IMR-90 (cell line): ENCODE results near the gene EIF1. TPM values are rescaled to one million over a fixed set of nuclear protein-coding genes. Genes with fewer than 3 reads are reported as not detected.

Experiments used
- ATAC-seq: fragments of 200-7000 bp; cut with Tn5 transposase; 2 replicates; pipeline ENCODE4 v1.9.1; 2020; ENCODE audit warnings: low read depth, mild to moderate bottlenecking, moderate library complexity
- BruUV-seq: library from RNA; stranded (reverse); fragments of 400-500 nt; replicated peaks from 2 replicates; lab custom pipeline; 2021; lab: Mats Ljungman, UMichigan
- CTCF ChIA-PET: fragments of 300-600 bp; formaldehyde crosslinking; extraction: SDS; loops from one replicate; lab custom pipeline; 2021; ENCODE audit warnings: antibody characterized with exemption; lab: Yijun Ruan, JAX
- POLR2A ChIA-PET: fragments of 300-600 bp; sonication (Branson Sonifier 250); formaldehyde crosslinking; loops from one replicate; lab custom pipeline; 2022; ENCODE audit warnings: antibody characterized with exemption; ENCODE audit not compliant: unreplicated experiment; lab: Charles Lee
- DNase-seq: peaks from one replicate; pipeline ENCODE4 v3.0.0; 2013
- H2AFZ ChIP-seq: replicated peaks from 2 replicates; pipeline ENCODE3; 2013; ENCODE audit warnings: low read length, mild to moderate bottlenecking; ENCODE audit not compliant: poor library complexity
- H2AK5ac ChIP-seq: 2 replicates; pipeline ENCODE4 v1.6.1; 2013; ENCODE audit warnings: low read depth, low read length, inconsistent platforms
- H2AK9ac ChIP-seq: replicated peaks from 2 replicates; pipeline ENCODE3; 2013; ENCODE audit warnings: mild to moderate bottlenecking, low read depth, low read length, moderate library complexity; ENCODE audit not compliant: poor library complexity
- H2BK120ac ChIP-seq: 2 replicates; pipeline ENCODE4 v1.6.1; 2013; ENCODE audit warnings: low read depth, low read length, inconsistent platforms
- H2BK15ac ChIP-seq: 3 replicates; pipeline ENCODE4 v1.6.1; 2013; ENCODE audit warnings: low read depth, low read length, inconsistent platforms
- H2BK20ac ChIP-seq: 2 replicates; pipeline ENCODE4 v1.6.1; 2013; ENCODE audit warnings: low read depth, mild to moderate bottlenecking, inconsistent platforms, low read length, moderate library complexity
- H2BK5ac ChIP-seq: 2 replicates; pipeline ENCODE4 v1.6.1; 2013; ENCODE audit warnings: mild to moderate bottlenecking, low read depth, low read length, inconsistent platforms; ENCODE audit not compliant: poor library complexity, severe bottlenecking
- H3K14ac ChIP-seq: replicated peaks from 2 replicates; pipeline ENCODE4 v1.6.1; 2013; ENCODE audit warnings: low read depth, low read length, inconsistent platforms
- H3K18ac ChIP-seq: 2 replicates; pipeline ENCODE4 v1.6.1; 2013; ENCODE audit warnings: low read depth, low read length, control low read depth
- H3K23ac ChIP-seq: 2 replicates; pipeline ENCODE4 v1.6.1; 2013; ENCODE audit warnings: low read depth, low read length, inconsistent platforms
- H3K27ac ChIP-seq: 2 replicates; pipeline ENCODE4 v1.5.1; 2013; ENCODE audit warnings: mild to moderate bottlenecking, control low read depth, low read length; ENCODE audit not compliant: insufficient read depth
- H3K27me3 ChIP-seq: 2 replicates; pipeline ENCODE4 v1.6.1; 2013; ENCODE audit warnings: low read length; ENCODE audit not compliant: control insufficient read depth, insufficient read depth
- H3K36me3 ChIP-seq: 2 replicates; pipeline ENCODE4 v1.6.1; 2013; ENCODE audit warnings: low read length, mixed read lengths; ENCODE audit not compliant: control insufficient read depth, insufficient read depth
- H3K4ac ChIP-seq: 2 replicates; pipeline ENCODE4 v1.6.1; 2013; ENCODE audit warnings: low read depth, low read length, inconsistent platforms
- H3K4me1 ChIP-seq: 2 replicates; pipeline ENCODE4 v1.6.1; 2013; ENCODE audit warnings: low read length, mixed read lengths; ENCODE audit not compliant: control insufficient read depth, insufficient read depth
- H3K4me2 ChIP-seq: 2 replicates; pipeline ENCODE4 v1.6.1; 2013; ENCODE audit warnings: low read depth, mild to moderate bottlenecking, control low read depth, low read length, moderate library complexity
- H3K4me3 ChIP-seq: 2 replicates; pipeline ENCODE4 v1.5.1; 2013; ENCODE audit warnings: low read depth, mild to moderate bottlenecking, control low read depth, low read length, moderate library complexity; ENCODE audit not compliant: insufficient read depth
- H3K56ac ChIP-seq: 2 replicates; pipeline ENCODE4 v1.6.1; 2013; ENCODE audit warnings: low read length, inconsistent platforms; ENCODE audit not compliant: insufficient read depth; ENCODE audit errors: extremely low read depth
- H3K79me1 ChIP-seq, 2 experiments: 2 replicates each; pipeline ENCODE4 v1.6.1; 2013; ENCODE audit warnings: low read length in 2 of 2, inconsistent platforms in 1 of 2, low read depth in 1 of 2
- H3K9ac ChIP-seq: 2 replicates; pipeline ENCODE4 v1.6.1; 2013; ENCODE audit warnings: low read depth, low read length, control low read depth
- H3K9me1 ChIP-seq: 2 replicates; pipeline ENCODE4 v1.6.1; 2013; ENCODE audit warnings: low read length, inconsistent platforms; ENCODE audit not compliant: insufficient read depth
- H3K9me3 ChIP-seq: 2 replicates; pipeline ENCODE4 v1.6.1; 2013; ENCODE audit warnings: low read length; ENCODE audit not compliant: control insufficient read depth, insufficient read depth
- H4K20me1 ChIP-seq: 2 replicates; pipeline ENCODE4 v1.6.1; 2013; ENCODE audit warnings: low read length, inconsistent platforms; ENCODE audit not compliant: insufficient read depth
- H4K5ac ChIP-seq: 2 replicates; pipeline ENCODE4 v1.6.1; 2013; ENCODE audit warnings: mild to moderate bottlenecking, low read depth, low read length, control low read depth
- H4K8ac ChIP-seq, 2 experiments: 2 replicates each; pipeline ENCODE4 v1.6.1; 2013; ENCODE audit warnings: low read depth in 2 of 2, low read length in 2 of 2, control low read depth in 1 of 2, inconsistent platforms in 1 of 2
- H4K91ac ChIP-seq: 2 replicates; pipeline ENCODE4 v1.6.1; 2013; ENCODE audit warnings: low read depth, low read length, inconsistent platforms; ENCODE audit not compliant: insufficient read depth
- BHLHE40 ChIP-seq: fragments of 150-350 bp; IDR thresholded peaks from 2 replicates; pipeline ENCODE4 v1.6.1; 2016; ENCODE audit warnings: mild to moderate bottlenecking, low read depth, low read length
- CEBPB ChIP-seq: IDR thresholded peaks from 2 replicates; pipeline ENCODE4 v1.6.1; 2012; ENCODE audit warnings: low read depth, low read length, improper control_type of control experiment
- CTCF ChIP-seq: conservative IDR thresholded peaks from 2 replicates; pipeline ENCODE4 v1.5.1; 2012; ENCODE audit warnings: mild to moderate bottlenecking, low read depth, low read length, improper control_type of control experiment
- FOS ChIP-seq: fragments of 150-350 bp; IDR thresholded peaks from 2 replicates; pipeline ENCODE4 v1.6.1; 2016; ENCODE audit warnings: low read depth, low read length
- MAFK ChIP-seq: IDR thresholded peaks from 2 replicates; pipeline ENCODE4 v1.6.1; 2012; ENCODE audit warnings: low read depth, low read length, improper control_type of control experiment
- MXI1 ChIP-seq: IDR thresholded peaks from 2 replicates; pipeline ENCODE4 v1.6.1; 2012; ENCODE audit warnings: low read depth, mild to moderate bottlenecking, low read length, moderate library complexity, borderline replicate concordance
- NFE2L2 ChIP-seq: fragments of 150-350 bp; IDR thresholded peaks from 2 replicates; pipeline ENCODE4 v1.6.1; 2016; ENCODE audit warnings: low read depth, mild to moderate bottlenecking, low read length
- RAD21 ChIP-seq: IDR thresholded peaks from 2 replicates; pipeline ENCODE4 v1.6.1; 2012; ENCODE audit warnings: low read length, improper control_type of control experiment
- RCOR1 ChIP-seq: IDR thresholded peaks from 2 replicates; pipeline ENCODE4 v1.6.1; 2012; ENCODE audit warnings: mild to moderate bottlenecking, low read length, improper control_type of control experiment; ENCODE audit not compliant: insufficient replicate concordance
- WGBS, 2 experiments: methylation state at CpG; one replicate each; pipeline versions ENCODE4 v1.1.5 to v1.1.7; 2013; ENCODE audit warnings: missing lambda C conversion rate in 2 of 2; ENCODE audit not compliant: insufficient read length in 1 of 2; ENCODE audit errors: extremely low coverage in 2 of 2; 5-methylcytosine and 5-hydroxymethylcytosine counted together
- dilution Hi-C: fragments of 300-500 bp; cut with HindIII; formaldehyde crosslinking; loops from one replicate; pipeline ENCODE4 v1.14.3; 2018; ENCODE audit warnings: low sequenced_read_pairs; ENCODE audit not compliant: unreplicated experiment
- in situ Hi-C: fragments of 300-500 bp; cut with MboI; formaldehyde crosslinking; loops from 3 replicates; pipeline ENCODE4 v1.14.3; 2019; ENCODE audit warnings: low sequenced_read_pairs, inconsistent platforms, mixed read lengths
- intact Hi-C: fragments of 100-400 bp; cut with micrococcal nuclease; formaldehyde crosslinking; loops from 2 replicates; pipeline ENCODE4 v1.10.0; 2022
- polyA plus RNA-seq, 3 experiments: library from polyadenylated mRNA; depleted of rRNA; stranded (reverse); fragments of >200 nt; gene quantifications; 2 replicates each; pipeline ENCODE4 v1.2.3, GENCODE V29; 2012; ENCODE audit warnings: low replicate concordance in 1 of 3
- total RNA-seq: library from RNA; depleted of rRNA; stranded (reverse); fragments of >200 nt; gene quantifications from 2 replicates; pipeline ENCODE4 v1.2.3, GENCODE V29; 2012
- TF ChIP-seq, protein P1 (sequence below): fragments of 150-350 bp; IDR thresholded peaks from 2 replicates; pipeline ENCODE4 v1.6.1; 2017; ENCODE audit warnings: mild to moderate bottlenecking, antibody characterized with exemption, low read length, low read depth

EIF1 gene
- total and polyA plus RNA-seq, 2 of the 4 experiments (the other 2 are of a cell fraction): 89.4 to 381 TPM

GRCh38 chr17:41679740-41680425, 8.8 kb upstream of the EIF1 start:
- H3K27ac ChIP-seq: no peak overlapping the region
- ATAC-seq (no peak), DNase-seq (no peak)
- H2BK120ac ChIP-seq: no peak overlapping the region
- H3K56ac ChIP-seq: no peak overlapping the region
- no peaks in the 10 kb centered on the region for H3K36me3 ChIP-seq
- no peak for TF ChIP-seq BHLHE40
- TF ChIP-seq FOS: no peak
- TF ChIP-seq MAFK: no peak
- no peak for TF ChIP-seq RAD21
- TF ChIP-seq MXI1: no peak
- TF ChIP-seq CEBPB: no peak
- no peak for TF ChIP-seq NFE2L2
- TF ChIP-seq, protein P1, sequence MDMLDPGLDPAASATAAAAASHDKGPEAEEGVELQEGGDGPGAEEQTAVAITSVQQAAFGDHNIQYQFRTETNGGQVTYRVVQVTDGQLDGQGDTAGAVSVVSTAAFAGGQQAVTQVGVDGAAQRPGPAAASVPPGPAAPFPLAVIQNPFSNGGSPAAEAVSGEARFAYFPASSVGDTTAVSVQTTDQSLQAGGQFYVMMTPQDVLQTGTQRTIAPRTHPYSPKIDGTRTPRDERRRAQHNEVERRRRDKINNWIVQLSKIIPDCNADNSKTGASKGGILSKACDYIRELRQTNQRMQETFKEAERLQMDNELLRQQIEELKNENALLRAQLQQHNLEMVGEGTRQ: no peak
- TF ChIP-seq RCOR1: no peak
- TF ChIP-seq CTCF: no peak
- no TSS peak for BruUV-seq
- no peak overlapping the region for H4K5ac ChIP-seq
- peaks cover 6% of the 10 kb centered on the region for H3K4me1 ChIP-seq
- peaks cover 12% of the 10 kb centered on the region for H3K27me3 ChIP-seq
- H4K8ac ChIP-seq: no peak overlapping the region
- no peaks in the 10 kb centered on the region for H3K9me1 ChIP-seq
- no peak overlapping the region for H2BK20ac ChIP-seq
- POLR2A ChIA-PET: interaction anchor here (0.6 to 1.7 kb wide), 3 partner anchors 8 to 861 kb away, joined by 3 to 9 read pairs (median 4); partner anchors contain the start of gene EIF1
- H2BK5ac ChIP-seq: no peak overlapping the region
- no CpG with 5 or more reads among the region's 5 CpGs for WGBS, 2 experiments
- no peak overlapping the region for H2AK9ac ChIP-seq
- no peak overlapping the region for H3K18ac ChIP-seq
- H3K14ac ChIP-seq: no peak overlapping the region
- no peaks in the 10 kb centered on the region for H4K20me1 ChIP-seq
- no peak overlapping the region for H3K23ac ChIP-seq
- no peak overlapping the region for H3K4ac ChIP-seq
- H3K4me3 ChIP-seq: no peak overlapping the region
- no peak overlapping the region for H3K4me2 ChIP-seq
- H3K9me3 ChIP-seq: no peaks in the 10 kb centered on the region
- CTCF ChIA-PET: interaction anchor here (1.0 to 1.3 kb wide), 2 partner anchors 8 to 10 kb away, joined by 3 to 4 read pairs; partner anchors contain the start of gene EIF1
- intact Hi-C loops: no loop called here
- no peak overlapping the region for H4K91ac ChIP-seq
- no peak overlapping the region for H2BK15ac ChIP-seq
- peak overlapping the region; percentile 32 for H2AFZ ChIP-seq
- H3K9ac ChIP-seq: no peak overlapping the region
- no peak overlapping the region for H2AK5ac ChIP-seq
- in situ Hi-C loops: no loop called here
- H3K79me1 ChIP-seq: no peaks in the 10 kb centered on the region
- dilution Hi-C loops: no loop called here
